ENCODE results near the gene LASP1. TPM values are rescaled to one million over a fixed set of nuclear protein-coding genes. Genes with fewer than 3 reads are reported as not detected.

The LASP1 gene
- total and polyA plus RNA-seq, 2 of the 8 experiments (the other 6 are each of a cell fraction or from before 2014, with no cell fraction given), result 114 to 180 TPM

DNA sequence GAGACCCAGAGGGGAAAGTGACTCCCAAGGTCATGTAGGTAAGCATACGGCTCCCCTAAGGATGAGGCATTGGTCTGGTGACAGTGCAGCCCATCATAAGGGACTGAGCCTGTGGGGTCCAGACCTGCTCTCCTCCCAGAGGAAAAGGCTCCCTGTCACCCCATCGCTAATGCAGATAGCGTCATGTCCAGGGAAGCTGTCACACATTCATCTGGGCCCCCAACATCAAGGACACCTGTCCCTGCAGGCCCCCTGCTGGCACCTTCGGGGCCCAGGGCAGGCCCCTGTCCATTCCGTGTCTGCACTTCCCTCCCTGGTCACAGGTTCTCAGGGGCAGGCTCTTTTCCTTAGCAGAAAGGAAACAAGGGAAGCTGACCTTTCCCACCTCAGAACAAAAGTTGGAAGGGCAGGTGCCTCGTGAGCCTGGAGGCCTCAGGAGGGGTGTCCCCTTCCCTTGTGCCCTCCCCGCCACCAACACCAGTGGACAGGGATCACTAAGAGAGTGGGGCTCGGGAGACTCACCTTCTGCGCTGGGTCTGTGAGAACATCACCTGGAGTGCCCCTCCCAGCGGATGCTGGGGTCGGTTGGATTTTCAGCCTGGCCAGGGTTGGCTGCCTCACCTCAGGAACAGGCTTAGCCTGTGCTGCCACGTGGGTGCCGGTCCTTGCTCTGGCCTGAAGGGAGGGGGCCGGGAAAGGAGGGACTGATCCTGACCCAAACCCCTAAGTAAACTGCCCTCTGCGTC lies 38.2 kb downstream of the LASP1 start (continued):
- no peak for TF ChIP-seq SUZ12 (IDR thresholded peaks at IDR 0.05; ENCODE audit: low read length)
- no peak for TF ChIP-seq SIRT6 (IDR thresholded peaks at IDR 0.05; ENCODE audit: low read length)
- no peak for TF ChIP-seq RNF2 (IDR thresholded peaks at IDR 0.05; ENCODE audit: borderline replicate concordance, low read depth, low read length, missing control alignments, poor library complexity, severe bottlenecking)

All from H1 (cell line).